DOHH2 (cell line): ENCODE measurements around the gene GFOD2.

Experiments
- H3F3A ChIP-seq: fragments of 200-600 bp; sonication (generic), shearing (Covaris generic); 2 replicates; pipeline ENCODE4 v1.6.0; 2016; ENCODE audit warnings: antibody characterized with exemption, mild to moderate bottlenecking; ENCODE audit not compliant: control insufficient read depth, insufficient read depth
- H3K27ac ChIP-seq: fragments of 200-600 bp; sonication (generic); 2 replicates; pipeline ENCODE4 v1.5.1; 2014; ENCODE audit warnings: low read depth, mild to moderate bottlenecking, low read length, moderate library complexity
- H3K27me3 ChIP-seq: fragments of 200-600 bp; sonication (generic); 2 replicates; pipeline ENCODE4 v1.6.1; 2014; ENCODE audit warnings: mild to moderate bottlenecking, low read length, mixed read lengths; ENCODE audit not compliant: control insufficient read depth
- H3K36me3 ChIP-seq: fragments of 200-600 bp; sonication (generic); 2 replicates; pipeline ENCODE4 v1.6.1; 2014; ENCODE audit warnings: mild to moderate bottlenecking, low read length, moderate library complexity, mixed read lengths; ENCODE audit not compliant: control insufficient read depth
- H3K4me1 ChIP-seq: fragments of 200-600 bp; sonication (generic); 2 replicates; pipeline ENCODE4 v1.6.1; 2014; ENCODE audit warnings: mild to moderate bottlenecking, low read length, mixed read lengths; ENCODE audit not compliant: control insufficient read depth
- H3K4me2 ChIP-seq: fragments of 200-600 bp; sonication (generic); 2 replicates; pipeline ENCODE4 v1.6.0; 2014; ENCODE audit warnings: mild to moderate bottlenecking, low read length, moderate library complexity
- H3K4me3 ChIP-seq: fragments of 200-600 bp; sonication (generic); 2 replicates; pipeline ENCODE4 v1.5.1; 2014; ENCODE audit warnings: mild to moderate bottlenecking, low read length, mixed read lengths
- H3K79me2 ChIP-seq: fragments of 200-600 bp; sonication (generic); 2 replicates; pipeline ENCODE4 v1.6.1; 2014; ENCODE audit warnings: mild to moderate bottlenecking, low read length, mixed read lengths; ENCODE audit not compliant: control insufficient read depth
- H3K9me2 ChIP-seq: fragments of 200-600 bp; sonication (generic); replicated peaks from 2 replicates; pipeline ENCODE4 v1.6.1; 2014; ENCODE audit warnings: mild to moderate bottlenecking, low read length, mixed read lengths; ENCODE audit not compliant: control insufficient read depth
- H3K9me3 ChIP-seq: fragments of 200-600 bp; sonication (generic); 2 replicates; pipeline ENCODE4 v1.6.1; 2014; ENCODE audit warnings: antibody characterized with exemption, low read length, mixed read lengths; ENCODE audit not compliant: control insufficient read depth, insufficient read depth
- H4K20me1 ChIP-seq: fragments of 200-600 bp; sonication (generic); 2 replicates; pipeline ENCODE4 v1.6.0; 2014; ENCODE audit warnings: low read depth, mild to moderate bottlenecking, antibody characterized with exemption, low read length, moderate library complexity; ENCODE audit not compliant: control insufficient read depth, insufficient read depth
- EZH2phosphoT487 ChIP-seq: fragments of 200-600 bp; sonication (generic); IDR thresholded peaks from 2 replicates; pipeline ENCODE4 v1.6.1; 2017; ENCODE audit warnings: borderline replicate concordance, mild to moderate bottlenecking, antibody characterized with exemption, low read length, moderate library complexity, mixed read lengths
- TF ChIP-seq, protein P1 (sequence below): fragments of 200-600 bp; sonication (generic); IDR thresholded peaks from one replicate; pipeline ENCODE4 v1.5.1; 2014; ENCODE audit warnings: antibody characterized with exemption, mild to moderate bottlenecking, low read depth, low read length; ENCODE audit not compliant: poor library complexity, severe bottlenecking

The GFOD2 gene

DNA sequence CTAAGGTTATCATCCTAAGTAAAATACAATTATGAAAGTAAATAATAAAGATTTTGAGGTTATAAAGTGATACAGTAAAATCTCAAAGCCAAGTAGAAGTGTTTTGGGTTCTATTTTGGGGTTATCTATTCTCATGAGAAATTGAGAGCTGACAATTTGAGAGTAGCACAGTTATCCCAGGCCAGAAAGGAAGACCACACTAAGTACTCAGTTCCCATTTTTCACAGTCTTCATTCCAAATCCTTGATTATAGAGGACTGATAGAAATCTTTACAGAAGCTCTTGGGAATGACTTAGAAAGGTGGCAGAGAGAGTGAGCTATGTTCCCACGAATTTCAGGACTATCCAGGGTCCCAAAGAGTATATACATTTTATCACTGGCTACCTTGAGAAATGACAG, 4.6 kb downstream of the GFOD2 start:
- H4K20me1 ChIP-seq = 0 out of 2 replicates have a peak, but pooled peaks cover 2% of the 10 kb centered on the region
- no peaks in the 10 kb centered on the region for H3K9me3 ChIP-seq
- H3K36me3 ChIP-seq = no peaks in the 10 kb centered on the region
- H3F3A ChIP-seq = no peaks in the 10 kb centered on the region
- H3K4me3 ChIP-seq = no peak overlapping the region
- H3K4me2 ChIP-seq = no peak overlapping the region
- no peak overlapping the region for H3K27ac ChIP-seq
- H3K9me2 ChIP-seq = no peaks in the 10 kb centered on the region
- H3K27me3 ChIP-seq = no peaks in the 10 kb centered on the region
- H3K4me1 ChIP-seq = peaks cover 19% of the 10 kb centered on the region
- TF ChIP-seq EZH2phosphoT487 = no peak
- TF ChIP-seq, protein P1, sequence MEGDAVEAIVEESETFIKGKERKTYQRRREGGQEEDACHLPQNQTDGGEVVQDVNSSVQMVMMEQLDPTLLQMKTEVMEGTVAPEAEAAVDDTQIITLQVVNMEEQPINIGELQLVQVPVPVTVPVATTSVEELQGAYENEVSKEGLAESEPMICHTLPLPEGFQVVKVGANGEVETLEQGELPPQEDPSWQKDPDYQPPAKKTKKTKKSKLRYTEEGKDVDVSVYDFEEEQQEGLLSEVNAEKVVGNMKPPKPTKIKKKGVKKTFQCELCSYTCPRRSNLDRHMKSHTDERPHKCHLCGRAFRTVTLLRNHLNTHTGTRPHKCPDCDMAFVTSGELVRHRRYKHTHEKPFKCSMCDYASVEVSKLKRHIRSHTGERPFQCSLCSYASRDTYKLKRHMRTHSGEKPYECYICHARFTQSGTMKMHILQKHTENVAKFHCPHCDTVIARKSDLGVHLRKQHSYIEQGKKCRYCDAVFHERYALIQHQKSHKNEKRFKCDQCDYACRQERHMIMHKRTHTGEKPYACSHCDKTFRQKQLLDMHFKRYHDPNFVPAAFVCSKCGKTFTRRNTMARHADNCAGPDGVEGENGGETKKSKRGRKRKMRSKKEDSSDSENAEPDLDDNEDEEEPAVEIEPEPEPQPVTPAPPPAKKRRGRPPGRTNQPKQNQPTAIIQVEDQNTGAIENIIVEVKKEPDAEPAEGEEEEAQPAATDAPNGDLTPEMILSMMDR = no peak
- peaks cover 64% of the 10 kb centered on the region for H3K79me2 ChIP-seq

DNA sequence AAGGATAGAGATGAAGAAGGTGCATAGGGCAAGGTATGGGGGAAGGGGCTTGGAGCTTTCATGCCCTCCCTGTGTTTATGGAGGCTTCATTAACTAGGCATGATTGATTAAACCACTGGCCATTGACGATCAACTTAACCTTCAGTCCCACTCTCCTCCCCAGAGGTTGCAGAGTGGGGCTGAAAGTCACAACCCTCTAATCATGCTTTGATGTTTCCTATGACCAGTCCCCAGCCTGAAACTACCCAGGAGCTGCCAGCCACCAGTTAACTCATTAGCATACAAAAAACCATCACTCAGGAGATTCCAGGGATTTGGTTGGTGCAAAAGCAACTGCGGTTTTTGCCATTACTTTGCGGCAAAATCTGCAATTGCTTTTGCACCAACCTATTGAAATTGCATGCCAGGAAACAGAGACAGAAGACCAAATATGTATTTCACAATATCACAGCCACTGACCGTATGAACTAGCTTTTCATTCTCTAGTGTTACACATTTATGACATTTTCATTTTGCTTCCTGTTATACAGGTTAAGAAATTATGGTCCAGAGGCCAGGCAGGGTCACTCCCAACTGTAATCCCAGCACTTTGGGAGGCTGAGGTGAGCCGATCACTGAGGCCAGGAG, 5.4 kb downstream of the GFOD2 start:
- H3K27me3 ChIP-seq = no peaks in the 10 kb centered on the region
- H3K9me2 ChIP-seq = no peaks in the 10 kb centered on the region
- 0 out of 2 replicates have a peak, but pooled peaks cover 2% of the 10 kb centered on the region for H4K20me1 ChIP-seq
- no peaks in the 10 kb centered on the region for H3K9me3 ChIP-seq
- H3K36me3 ChIP-seq = no peaks in the 10 kb centered on the region
- TF ChIP-seq, protein P1 = no peak
- no peak for TF ChIP-seq EZH2phosphoT487
- no peak overlapping the region for H3K27ac ChIP-seq
- H3F3A ChIP-seq = no peaks in the 10 kb centered on the region
- no peak overlapping the region for H3K4me3 ChIP-seq
- no peak overlapping the region for H3K4me2 ChIP-seq
- H3K4me1 ChIP-seq = peaks cover 19% of the 10 kb centered on the region
- H3K79me2 ChIP-seq = peaks cover 67% of the 10 kb centered on the region

DNA sequence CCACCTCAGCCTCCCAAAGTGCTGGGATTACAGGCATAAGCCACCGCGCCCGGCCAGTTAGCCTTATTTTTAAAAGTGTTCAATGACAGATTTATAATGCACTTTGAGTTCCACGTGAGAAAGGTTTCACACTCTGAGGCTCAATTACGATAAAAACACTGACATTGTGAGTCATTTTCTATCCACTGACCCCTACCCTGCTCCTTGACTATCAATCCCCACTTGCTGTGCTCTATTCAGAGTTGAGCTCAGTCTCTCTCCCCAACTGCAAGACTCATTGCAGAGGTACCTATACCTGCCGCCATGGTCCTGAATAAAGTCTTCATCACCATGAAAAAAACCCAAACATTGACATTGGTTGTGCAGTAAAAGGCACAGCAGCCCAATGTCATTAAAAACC, 8.5 kb downstream of the GFOD2 start:
- no peaks in the 10 kb centered on the region for H3K36me3 ChIP-seq
- H3K9me3 ChIP-seq = no peaks in the 10 kb centered on the region
- H3K79me2 ChIP-seq = peaks cover 55% of the 10 kb centered on the region
- H3K27me3 ChIP-seq = no peaks in the 10 kb centered on the region
- H3K27ac ChIP-seq = no peak overlapping the region
- TF ChIP-seq EZH2phosphoT487 = no peak
- H3F3A ChIP-seq = no peaks in the 10 kb centered on the region
- no peak overlapping the region for H3K4me2 ChIP-seq
- 0 out of 2 replicates have a peak, but pooled peaks cover 2% of the 10 kb centered on the region for H4K20me1 ChIP-seq
- no peak overlapping the region for H3K4me3 ChIP-seq
- peaks cover 9% of the 10 kb centered on the region; the same call in 1 of the 2 replicates for H3K4me1 ChIP-seq
- H3K9me2 ChIP-seq = no peaks in the 10 kb centered on the region

DNA sequence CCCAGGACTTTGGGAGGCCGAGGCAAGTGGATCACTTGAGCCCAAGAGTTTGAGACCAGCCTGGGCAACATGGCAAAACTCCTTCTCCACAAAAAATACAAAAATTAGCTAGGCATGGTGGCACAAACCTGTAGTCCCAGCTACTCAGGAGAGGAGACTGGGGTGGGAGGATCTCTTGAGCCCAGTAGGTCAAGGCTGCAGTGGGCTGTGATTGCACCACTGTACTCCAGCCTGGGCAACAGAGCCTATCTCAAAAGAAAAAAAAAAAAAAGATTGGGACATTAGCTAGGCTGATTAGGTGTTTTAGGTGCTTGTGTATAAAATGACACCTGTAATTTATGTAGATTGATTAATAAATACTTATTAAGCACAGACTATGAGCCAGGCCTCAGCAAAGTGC, 10.1 kb downstream of the GFOD2 start:
- Histone ChIP-seq H3K4me3 (no peak overlapping the region), H3K9me2 (no peaks in the 10 kb centered on the region), H3K4me2 (no peak overlapping the region), H3K4me1 (0 out of 2 replicates have a peak, but pooled peaks cover 2% of the 10 kb centered on the region), H3K27ac (no peak overlapping the region), H4K20me1 (0 out of 2 replicates have a peak, but pooled peaks cover 2% of the 10 kb centered on the region), H3K79me2 (peaks cover 52% of the 10 kb centered on the region), H3K36me3 (no peaks in the 10 kb centered on the region), H3F3A (no peaks in the 10 kb centered on the region), H3K9me3 (no peaks in the 10 kb centered on the region), H3K27me3 (no peaks in the 10 kb centered on the region)
- TF ChIP-seq, protein P1 = no peak
- TF ChIP-seq EZH2phosphoT487 = no peak
